ENCODE measurements around the gene INSC. TPM values are rescaled to one million over a fixed set of nuclear protein-coding genes. Genes with fewer than 3 reads are reported as not detected.
"Not testable (repeated sequence)": the region's sequence is repeated elsewhere in the genome, so short reads cannot be mapped to it uniquely, and the experiment has no call there.

The INSC gene
- total RNA-seq (2022) (not detected in 2 replicates), Bru-seq, nascent RNA (percentile 2 among the genes with signal in this experiment), BruChase-seq, experiment 1, labeled RNA remaining after a 2-hour chase (percentile 4 among the genes with signal in this experiment), BruChase-seq, experiment 2, labeled RNA remaining after a 6-hour chase (percentile 3 among the genes with signal in this experiment)
- long read RNA-seq = 0 reads

- H3K9me3 Mint-ChIP-seq (ENCODE audit: unreplicated experiment) = no peaks in the 10 kb centered on the region
- DNase-seq = no peak
- intact Hi-C loops (cut with micrococcal nuclease; ENCODE audit: unreplicated experiment) = no loop called here
- Histone ChIP-seq H3K4me3 (ENCODE audit: low read depth, low read length) (no peak within 1 kb of the TSS), H3K9me3 (no peaks in the 10 kb centered on the region), H3K27me3 (replicated peaks; ENCODE audit: control insufficient read depth, insufficient read depth, low read length) (no peaks in the 10 kb centered on the region), H3K4me1 (no peaks in the 10 kb centered on the region), H3K36me3 (ENCODE audit: control insufficient read depth, insufficient read depth, low read length) (no peaks in the 10 kb centered on the region)
- H3K36me3 Mint-ChIP-seq (ENCODE audit: insufficient read depth, unreplicated experiment) = no peaks in the 10 kb centered on the region
- H3K4me1 Mint-ChIP-seq (ENCODE audit: low read depth, unreplicated experiment) = no peaks in the 10 kb centered on the region
- H3K27ac Mint-ChIP-seq (ENCODE audit: unreplicated experiment) = no peak within 1 kb of the TSS
- peaks cover 8% of the 10 kb centered on the region for H3K27me3 Mint-ChIP-seq (ENCODE audit: insufficient read depth, unreplicated experiment)
- H3K4me3 Mint-ChIP-seq (ENCODE audit: unreplicated experiment) = no peak within 1 kb of the TSS
- ChIA-PET CTCF (no interaction called here), POLR2A (no interaction called here)
- BruUV-seq (replicated peaks) = no TSS peak
- TF ChIP-seq CTCF (IDR thresholded peaks at IDR 0.05; ENCODE audit: insufficient read depth in 1 of 2, low read depth in 1 of 2, low read length in 1 of 2, severe bottlenecking in 1 of 2, unreplicated experiment in 1 of 2) = no peak
Observed at GRCh38 chr11:15114501-15115475, at the start of gene INSC. TSS of gene INSC (plus strand) at chr11:15114923. CDS start at chr11:15149175, 34,252 bp downstream.

GRCh38 chr11:15069751-15070150 is 45.0 kb upstream of the INSC start:
- intact Hi-C loops (cut with micrococcal nuclease; ENCODE audit: unreplicated experiment); H3K4me3 Mint-ChIP-seq (ENCODE audit: unreplicated experiment): not testable (repeated sequence)

GRCh38 chr11:15071556-15072255 is 43.0 kb upstream of the INSC start:
- BruUV-seq (replicated peaks) = no TSS peak
- Mint-ChIP-seq H3K36me3 (ENCODE audit: insufficient read depth, unreplicated experiment) (no peaks in the 10 kb centered on the region), H3K4me1 (ENCODE audit: low read depth, unreplicated experiment) (no peaks in the 10 kb centered on the region), H3K9me3 (ENCODE audit: unreplicated experiment) (peaks cover 23% of the 10 kb centered on the region), H3K27me3 (ENCODE audit: insufficient read depth, unreplicated experiment) (peaks cover 15% of the 10 kb centered on the region), H3K4me3 (ENCODE audit: unreplicated experiment) (no peak overlapping the region), H3K27ac (ENCODE audit: unreplicated experiment) (no peak overlapping the region)
- Histone ChIP-seq H3K27me3 (replicated peaks; ENCODE audit: control insufficient read depth, insufficient read depth, low read length) (peaks cover 1% of the 10 kb centered on the region; the same call in 1 of the 2 replicates), H3K4me3 (ENCODE audit: low read depth, low read length) (no peak overlapping the region), H3K36me3 (ENCODE audit: control insufficient read depth, insufficient read depth, low read length) (no peaks in the 10 kb centered on the region), H3K4me1 (no peaks in the 10 kb centered on the region), H3K9me3 (peaks cover 5% of the 10 kb centered on the region)
- ChIA-PET CTCF (no interaction called here), POLR2A (no interaction called here)
- intact Hi-C loops (cut with micrococcal nuclease; ENCODE audit: unreplicated experiment) = no loop called here
- no peak for DNase-seq
- no peak for TF ChIP-seq CTCF (IDR thresholded peaks at IDR 0.05; ENCODE audit: insufficient read depth in 1 of 2, low read depth in 1 of 2, low read length in 1 of 2, severe bottlenecking in 1 of 2, unreplicated experiment in 1 of 2)

More at GRCh38 chr11:15069751-15070150, 45.0 kb upstream of the INSC start:
- Mint-ChIP-seq H3K27me3 (ENCODE audit: insufficient read depth, unreplicated experiment) (peaks cover 17% of the 10 kb centered on the region), H3K9me3 (ENCODE audit: unreplicated experiment) (peaks cover 33% of the 10 kb centered on the region)
- POLR2A ChIA-PET; H3K27me3 ChIP-seq (replicated peaks; ENCODE audit: control insufficient read depth, insufficient read depth, low read length); H3K4me1 ChIP-seq; H3K4me3 ChIP-seq (ENCODE audit: low read depth, low read length); DNase-seq; H3K36me3 ChIP-seq (ENCODE audit: control insufficient read depth, insufficient read depth, low read length); BruUV-seq (replicated peaks); H3K36me3 Mint-ChIP-seq (ENCODE audit: insufficient read depth, unreplicated experiment); CTCF ChIA-PET; H3K27ac Mint-ChIP-seq (ENCODE audit: unreplicated experiment); H3K4me1 Mint-ChIP-seq (ENCODE audit: low read depth, unreplicated experiment); H3K9me3 ChIP-seq: not testable (repeated sequence)
